Left renal pelvis (tissue), 4 donors: Measurements from ENCODE around the gene ACER1. TPM values are rescaled to one million over a fixed set of nuclear protein-coding genes. Genes with fewer than 3 reads are reported as not detected.
"Not testable (repeated sequence)": the region's sequence is repeated elsewhere in the genome, so short reads cannot be mapped to it uniquely, and the experiment has no call there.

Source experiments
- DNase-seq, 4 donors: peaks; one replicate each; pipeline ENCODE4 v3.0.0-alpha.2; 2013; ENCODE audit warnings: low read depth in 4 of 4, low spot score in 3 of 4
- polyA plus RNA-seq, 4 donors: library from polyadenylated mRNA; unstranded; fragments of 120-200 nt; gene quantifications; one replicate each; pipeline ENCODE4 v1.2.1, GENCODE V29; 2013; ENCODE audit not compliant: insufficient read length in 4 of 4

ACER1 gene
- polyA plus RNA-seq, 4 donors, result 0.10 to 0.20 (median 0.11) TPM; not detected in 1

- no peak for DNase-seq
These were observed 24.6 kb upstream of the ACER1 start for GRCh38 chr19:6358003-6358402.

DNA sequence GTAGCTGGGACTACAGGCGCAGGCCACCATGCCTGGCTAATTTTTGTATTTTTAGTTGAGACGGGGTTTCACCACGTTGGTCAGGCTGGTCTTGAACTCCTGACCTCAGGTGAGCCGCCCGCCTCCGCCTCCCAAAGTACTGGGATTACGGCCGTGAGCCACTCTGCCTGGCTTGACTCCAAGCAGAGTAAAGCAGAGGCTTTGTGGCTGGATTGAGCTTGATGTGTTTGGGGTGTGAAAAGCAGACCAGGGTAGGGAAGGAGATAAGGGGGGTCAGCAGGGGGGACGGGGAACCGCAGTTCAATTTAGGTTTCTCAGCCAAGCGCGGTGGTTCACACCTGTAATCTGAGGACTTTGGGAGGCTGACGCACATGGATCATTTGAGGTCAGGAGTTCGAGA, 23.8 kb upstream of the ACER1 start:
- DNase-seq, result no peak

DNA sequence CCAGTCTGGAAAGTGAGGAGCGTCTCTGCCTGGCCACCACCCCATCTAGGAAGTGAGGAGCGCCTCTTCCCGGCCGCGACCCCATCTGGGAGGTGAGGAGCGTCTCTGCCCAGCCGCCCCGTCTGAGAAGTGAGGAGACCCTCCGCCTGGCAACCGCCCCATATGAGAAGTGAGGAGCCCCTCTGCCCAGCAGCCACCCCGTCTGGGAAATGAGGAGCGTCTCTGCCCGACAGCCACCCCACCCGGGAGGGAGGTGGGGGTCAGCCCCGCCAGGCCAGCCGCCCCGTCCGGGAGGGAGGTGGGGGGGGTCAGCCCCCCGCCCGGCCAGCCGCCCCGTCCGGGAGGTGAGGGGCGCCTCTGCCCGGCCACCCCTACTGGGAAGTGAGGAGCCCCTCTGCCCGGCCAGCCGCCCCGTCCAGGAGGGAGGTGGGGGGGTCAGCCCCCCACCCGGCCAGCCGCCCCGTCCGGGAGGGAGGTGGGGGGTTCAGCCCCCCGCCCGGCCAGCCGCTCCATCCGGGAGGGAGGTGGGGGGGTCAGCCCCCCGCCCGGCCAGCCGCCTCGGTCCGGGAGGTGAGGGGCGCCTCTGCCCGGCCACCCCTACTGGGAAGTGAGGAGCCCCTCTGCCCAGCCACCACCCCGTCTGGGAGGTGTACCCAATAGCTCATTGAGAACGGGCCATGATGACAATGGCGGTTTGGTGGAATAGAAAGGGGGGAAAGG, 22.1 kb upstream of the ACER1 start:
- not testable (repeated sequence) for DNase-seq

- no peak for DNase-seq
These were observed 20.8 kb upstream of the ACER1 start for GRCh38 chr19:6354098-6354674.

DNA sequence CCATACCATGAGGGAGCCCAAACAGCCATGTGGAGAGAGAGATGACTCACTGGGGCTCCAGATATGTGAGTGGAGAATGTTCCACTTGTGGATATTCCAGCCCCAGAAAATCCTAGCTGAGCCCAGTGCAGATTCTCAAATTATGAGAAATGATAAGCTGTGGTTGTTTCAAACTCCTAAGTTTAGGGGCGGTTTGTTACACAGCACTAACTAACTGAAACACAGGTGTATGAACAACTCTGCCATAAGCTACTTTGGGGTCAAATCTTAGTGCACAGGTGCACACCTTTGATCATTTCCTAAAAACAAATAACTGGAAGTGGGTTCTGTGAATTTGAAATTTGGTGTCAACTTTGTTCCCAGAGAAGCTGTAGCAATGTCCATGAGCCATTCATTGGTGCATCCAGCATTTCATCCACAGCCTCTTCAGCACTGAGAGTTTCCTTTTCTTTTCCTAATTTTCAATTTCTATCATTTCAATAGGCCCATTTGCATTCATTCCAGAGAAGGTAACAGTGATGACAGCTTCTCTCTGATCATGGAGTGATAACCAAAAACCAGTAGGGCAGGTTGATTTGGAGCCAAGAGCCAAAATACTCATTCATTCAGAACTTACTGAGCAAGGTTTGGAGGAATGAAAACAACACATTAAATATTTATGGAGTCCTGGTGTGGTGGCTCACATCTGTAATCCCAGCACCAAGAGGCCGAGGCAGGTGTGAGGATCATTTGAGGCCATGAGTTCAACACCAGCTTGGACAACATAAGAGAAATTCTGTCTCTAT, 19.2 kb upstream of the ACER1 start:
- DNase-seq, result no peak

GRCh38 chr19:6350688-6351087, 17.3 kb upstream of the ACER1 start:
- DNase-seq, result no peak

GRCh38 chr19:6349271-6349670, 15.9 kb upstream of the ACER1 start:
- DNase-seq, result not testable (repeated sequence)

GRCh38 chr19:6343462-6343861, 10.1 kb upstream of the ACER1 start:
- no peak for DNase-seq

GRCh38 chr19:6340493-6341201, 7.2 kb upstream of the ACER1 start:
- no peak for DNase-seq

- DNase-seq, result no peak
These were observed 1.3 kb upstream of the ACER1 start for GRCh38 chr19:6334490-6335285.

GRCh38 chr19:6326815-6327214, 6.6 kb downstream of the ACER1 start:
- no peak for DNase-seq

GRCh38 chr19:6325614-6326013, 7.8 kb downstream of the ACER1 start:
- no peak for DNase-seq

GRCh38 chr19:6324757-6325156, 8.7 kb downstream of the ACER1 start:
- DNase-seq, result no peak

DNA sequence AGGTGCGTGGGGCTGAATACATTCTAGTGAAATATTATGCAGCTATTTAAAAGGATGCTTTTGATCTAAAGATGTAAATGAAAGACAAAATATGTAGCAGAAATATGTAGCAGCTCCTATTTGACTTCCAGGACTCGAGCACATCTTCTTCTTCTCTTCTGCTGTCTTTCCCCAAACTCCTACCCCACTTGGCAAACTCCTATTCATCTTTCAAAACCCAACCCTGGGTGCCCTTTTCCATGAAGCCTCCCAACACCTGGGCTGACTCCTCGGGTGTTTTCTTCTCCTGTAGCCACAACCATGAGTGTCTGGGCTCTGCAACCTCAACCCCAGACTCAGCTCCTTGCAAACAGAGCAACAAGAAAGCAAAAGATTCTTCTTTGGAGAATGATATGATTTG, 11.1 kb downstream of the ACER1 start:
- DNase-seq, result no peak

DNA sequence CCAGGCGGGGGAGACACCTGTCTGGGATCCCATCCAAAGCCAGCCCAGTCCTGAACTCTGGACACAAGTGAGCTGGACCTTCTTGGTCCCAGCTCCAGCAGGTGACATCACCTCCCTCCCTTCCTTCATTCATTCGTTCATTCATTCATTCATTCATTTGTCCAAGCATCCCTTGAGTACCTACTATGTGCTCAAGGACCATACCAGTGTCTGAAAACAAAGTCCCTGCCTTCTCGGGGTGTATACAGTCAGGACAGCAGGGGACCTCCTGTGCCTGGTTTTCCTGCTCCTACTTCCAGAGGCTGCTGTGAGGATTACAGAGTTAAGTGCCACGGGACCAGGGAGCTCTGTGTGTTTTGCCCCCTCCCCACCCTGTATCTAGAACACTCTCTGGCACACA, 14.0 kb downstream of the ACER1 start:
- DNase-seq, result no peak

- DNase-seq, result no peak
These were observed 14.6 kb downstream of the ACER1 start for GRCh38 chr19:6318772-6319171.

GRCh38 chr19:6315646-6316045, 17.8 kb downstream of the ACER1 start:
- DNase-seq, result not testable (repeated sequence)

- DNase-seq, result no peak
These were observed 19.9 kb downstream of the ACER1 start for GRCh38 chr19:6313398-6313969.

DNA sequence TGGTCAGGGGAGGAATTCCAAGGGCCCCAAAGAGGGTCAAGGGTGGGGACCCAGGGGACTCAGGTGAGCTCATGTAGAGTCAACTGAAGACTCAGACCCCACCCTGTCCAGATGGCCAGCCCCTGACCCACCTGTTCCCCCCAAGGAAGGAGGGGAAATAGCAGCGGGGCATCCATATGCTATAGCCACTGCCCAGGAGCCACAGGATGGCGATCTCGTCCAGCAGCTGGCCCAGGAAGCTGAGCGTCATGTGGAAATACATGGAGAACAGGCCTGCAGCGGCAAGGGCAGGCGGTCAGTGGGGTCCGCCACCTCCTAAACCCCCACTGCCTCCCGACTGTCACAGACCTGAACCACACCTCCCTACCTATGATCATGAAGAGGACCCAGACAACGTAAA, 21.4 kb downstream of the ACER1 start:
- DNase-seq, result no peak

DNA sequence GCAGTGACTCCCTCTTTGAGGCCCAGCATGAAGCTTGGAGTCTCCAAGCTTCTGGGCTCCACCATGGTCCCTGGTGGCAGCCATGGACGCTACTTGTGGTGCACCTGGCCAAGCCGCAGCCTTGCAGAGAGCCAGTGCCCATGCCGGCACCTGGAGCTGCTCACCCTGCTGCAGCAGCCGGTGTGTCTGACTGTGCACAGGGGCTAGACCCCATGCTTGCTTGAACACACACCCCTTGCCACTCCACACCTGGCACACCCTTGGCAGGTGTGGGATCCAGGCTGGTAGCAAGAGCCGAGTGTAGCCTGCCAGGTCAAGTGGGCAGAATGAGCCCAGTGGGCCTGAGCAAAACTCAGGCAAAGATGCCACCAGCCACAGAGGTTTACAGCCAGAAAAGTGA, 35.0 kb downstream of the ACER1 start:
- no peak for DNase-seq
